ENCODE results near the gene LIPK. TPM values are rescaled to one million over a fixed set of nuclear protein-coding genes. Genes with fewer than 3 reads are reported as not detected.

Gene LIPK
- total and polyA plus RNA-seq, 2 experiments from 2014 or later: not detected

- no peak for TF ChIP-seq ZNF462 (CRISPR knock-in tag; IDR thresholded peaks at IDR 0.05)
- TF ChIP-seq, protein P1, sequence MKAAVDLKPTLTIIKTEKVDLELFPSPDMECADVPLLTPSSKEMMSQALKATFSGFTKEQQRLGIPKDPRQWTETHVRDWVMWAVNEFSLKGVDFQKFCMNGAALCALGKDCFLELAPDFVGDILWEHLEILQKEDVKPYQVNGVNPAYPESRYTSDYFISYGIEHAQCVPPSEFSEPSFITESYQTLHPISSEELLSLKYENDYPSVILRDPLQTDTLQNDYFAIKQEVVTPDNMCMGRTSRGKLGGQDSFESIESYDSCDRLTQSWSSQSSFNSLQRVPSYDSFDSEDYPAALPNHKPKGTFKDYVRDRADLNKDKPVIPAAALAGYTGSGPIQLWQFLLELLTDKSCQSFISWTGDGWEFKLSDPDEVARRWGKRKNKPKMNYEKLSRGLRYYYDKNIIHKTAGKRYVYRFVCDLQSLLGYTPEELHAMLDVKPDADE (IDR thresholded peaks at IDR 0.05): no peak
- TF ChIP-seq ZNF331 (CRISPR knock-in tag; IDR thresholded peaks at IDR 0.05; ENCODE audit: low read depth): no peak
- TF ChIP-seq STAT1 (IDR thresholded peaks at IDR 0.05; ENCODE audit: unreplicated experiment): no peak
- TF ChIP-seq REST (IDR thresholded peaks at IDR 0.05; ENCODE audit: unreplicated experiment): no peak
- no peak for TF ChIP-seq POLR2AphosphoS5 (IDR thresholded peaks at IDR 0.05; ENCODE audit: low read depth)
- no peak for TF ChIP-seq EZH2 (IDR thresholded peaks at IDR 0.05; ENCODE audit: low read depth, unreplicated experiment)
- TF ChIP-seq ZNF114 (CRISPR knock-in tag; IDR thresholded peaks at IDR 0.05): no peak
- TF ChIP-seq JUNB (IDR thresholded peaks at IDR 0.05; ENCODE audit: unreplicated experiment): no peak
Observed at GRCh38 chr10:88783724-88784123, 77.7 kb downstream of the LIPK start (continued).
